PC-9 (cell line): ENCODE results near the gene SCRN2. TPM values are rescaled to one million over a fixed set of nuclear protein-coding genes. Genes with fewer than 3 reads are reported as not detected.

ENCODE experiments used
- BruUV-seq: library from RNA; stranded (reverse); fragments of 400-500 nt; replicated peaks from 2 replicates; lab custom pipeline; 2021; lab: Mats Ljungman, UMichigan
- CTCF ChIA-PET: fragments of 300-600 bp; sonication (Branson Sonifier 250); formaldehyde crosslinking; loops from one replicate; lab custom pipeline; 2022; ENCODE audit warnings: antibody characterized with exemption; lab: Charles Lee
- POLR2A ChIA-PET: fragments of 300-600 bp; sonication (Branson Sonifier 250); formaldehyde crosslinking; loops from one replicate; lab custom pipeline; 2022; ENCODE audit warnings: antibody characterized with exemption; ENCODE audit not compliant: unreplicated experiment; lab: Charles Lee
- DNase-seq, 2 experiments: peaks; one replicate each; pipeline versions ENCODE4 v3.0.0 to v3.0.0-alpha.2; 2015 to 2022; ENCODE audit warnings: mixed read lengths in 1 of 2
- H2AFZ ChIP-seq: fragments of 200-600 bp; sonication (generic); 2 replicates; pipeline ENCODE4 v1.8.1; 2017; ENCODE audit warnings: antibody characterized with exemption
- H3F3A ChIP-seq: fragments of 200-600 bp; sonication (generic); 2 replicates; pipeline ENCODE4 v1.8.1; 2017; ENCODE audit warnings: antibody characterized with exemption, mild to moderate bottlenecking, low read depth; ENCODE audit not compliant: insufficient read depth
- H3K27ac ChIP-seq: fragments of 200-600 bp; sonication (generic); 2 replicates; pipeline ENCODE4 v1.6.1; 2016; ENCODE audit warnings: mixed run types
- H3K27me3 ChIP-seq: fragments of 200-600 bp; sonication (generic); 2 replicates; pipeline ENCODE4 v1.6.1; 2016; ENCODE audit warnings: low read depth, mixed run types; ENCODE audit not compliant: insufficient read depth
- H3K36me3 ChIP-seq: fragments of 200-600 bp; sonication (generic); 2 replicates; pipeline ENCODE4 v1.6.1; 2016; ENCODE audit warnings: low read depth, mixed run types
- H3K4me1 ChIP-seq: fragments of 200-600 bp; sonication (generic); replicated peaks from 2 replicates; pipeline ENCODE4 v1.6.1; 2016; ENCODE audit warnings: mixed run types; ENCODE audit not compliant: insufficient read depth
- H3K4me2 ChIP-seq: fragments of 200-600 bp; sonication (generic); 2 replicates; pipeline ENCODE4 v1.6.1; 2017; ENCODE audit warnings: mixed run types
- H3K4me3 ChIP-seq: fragments of 200-600 bp; sonication (generic); 2 replicates; pipeline ENCODE4 v1.6.1; 2016; ENCODE audit warnings: mixed run types
- H3K79me2 ChIP-seq: fragments of 200-600 bp; sonication (generic); 2 replicates; pipeline ENCODE4 v1.6.1; 2017; ENCODE audit warnings: low read depth, mixed run types
- H3K9me2 ChIP-seq: fragments of 200-600 bp; sonication (generic); 2 replicates; pipeline ENCODE4 v1.8.1; 2017; ENCODE audit warnings: mild to moderate bottlenecking; ENCODE audit not compliant: insufficient read depth
- H3K9me3 ChIP-seq: fragments of 200-600 bp; sonication (generic); 2 replicates; pipeline ENCODE4 v1.8.1; 2016; ENCODE audit warnings: low read depth; ENCODE audit not compliant: insufficient read depth
- H4K20me1 ChIP-seq: fragments of 200-600 bp; sonication (generic); 2 replicates; pipeline ENCODE4 v1.8.1; 2017; ENCODE audit not compliant: insufficient read depth
- EZH2 ChIP-seq: fragments of 200-600 bp; sonication (generic); IDR thresholded peaks from 2 replicates; pipeline ENCODE4 v1.8.0; 2017; ENCODE audit warnings: antibody characterized with exemption, low read depth
- intact Hi-C: fragments of 100-400 bp; cut with micrococcal nuclease; formaldehyde crosslinking; loops from one replicate; pipeline ENCODE4 v1.10.0; 2022; ENCODE audit not compliant: unreplicated experiment
- total RNA-seq: library from RNA; stranded (reverse); gene quantifications from 2 replicates; pipeline ENCODE4 v1.2.3, GENCODE V29; 2021
- TF ChIP-seq, protein P1 (sequence below): fragments of 200-600 bp; sonication (generic); conservative IDR thresholded peaks from 2 replicates; pipeline ENCODE4 v1.6.1; 2017; ENCODE audit warnings: mixed run types, antibody characterized with exemption, mild to moderate bottlenecking, moderate library complexity

SCRN2 gene
- total RNA-seq, 1 experiment from 2014 or later = 31.7 TPM

DNA sequence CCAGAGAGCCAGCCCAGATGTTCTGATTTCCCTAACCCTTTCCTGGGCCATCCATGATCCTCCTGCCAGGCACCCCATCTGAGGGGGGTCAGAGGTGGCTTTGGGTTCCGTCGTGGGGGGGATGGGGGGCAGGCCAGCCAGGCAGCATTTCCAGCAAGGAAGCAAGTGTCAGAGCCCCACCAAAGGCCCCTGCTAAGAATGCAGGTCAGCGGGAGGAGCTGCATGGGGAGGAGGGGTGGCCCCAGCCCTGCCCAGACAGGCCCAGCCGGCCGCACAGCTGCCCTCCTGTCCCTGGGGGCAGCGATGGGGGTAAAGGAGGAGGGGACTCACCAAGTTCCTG lies 2.3 kb upstream of the SCRN2 start:
- H3K4me1 ChIP-seq = peaks cover 79% of the 10 kb centered on the region
- intact Hi-C loops = loop anchor here (1.0 kb wide), 2 partner anchors 41 to 175 kb away; no protein-coding TSS in a partner anchor

DNA sequence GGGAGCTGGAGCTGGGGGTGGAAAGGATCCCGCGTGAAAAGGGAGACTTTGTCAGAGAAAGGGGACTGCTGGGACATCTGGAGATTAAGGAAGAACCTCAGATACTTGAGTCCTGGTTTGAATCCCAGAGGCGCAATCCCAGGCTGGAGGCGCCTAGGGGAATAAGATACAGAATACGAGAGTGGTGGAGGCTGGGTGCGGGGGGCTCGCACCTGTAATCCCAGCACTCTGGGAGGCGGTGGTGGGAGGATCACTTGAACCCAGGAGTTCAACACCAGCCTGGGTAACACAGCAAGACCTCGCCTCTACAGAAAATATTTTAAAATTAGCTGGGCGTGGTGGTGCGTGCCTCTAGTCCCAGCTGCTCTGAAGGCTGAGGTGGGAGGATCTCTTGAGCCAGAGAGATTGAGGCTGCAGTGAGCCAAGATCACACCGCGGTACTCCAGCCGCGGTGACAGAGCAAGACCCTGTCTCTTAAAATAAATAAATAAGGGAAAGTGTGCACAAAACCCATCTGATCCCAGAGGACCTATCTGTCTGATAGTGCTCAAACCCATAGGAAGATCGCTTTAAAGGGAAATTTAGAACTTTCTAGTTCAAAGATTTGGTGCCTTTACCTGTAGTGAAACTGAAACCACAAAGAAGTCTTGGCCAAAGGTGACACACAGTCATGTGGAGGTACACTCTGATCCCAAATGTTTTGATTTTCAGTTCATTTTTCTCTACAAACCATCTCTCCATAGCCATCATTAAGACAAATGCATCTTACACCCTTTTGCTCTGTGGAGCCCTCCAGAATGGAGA lies 617 bp upstream of the SCRN2 start:
- peaks cover 5% of the 10 kb centered on the region; the same call in 1 of the 2 replicates for H3K36me3 ChIP-seq
- CTCF ChIA-PET = interaction anchor here (0.9 to 1.9 kb wide), 6 partner anchors 10 to 177 kb away, joined by 3 to 11 read pairs (median 4); partner anchors contain the start of genes LRRC46, MRPL10 and SP2
- H3K9me2 ChIP-seq = no peaks in the 10 kb centered on the region
- peak overlapping the region; percentile 99 for H3K4me2 ChIP-seq
- peaks cover 65% of the 10 kb centered on the region for H3K4me1 ChIP-seq
- no peak for TF ChIP-seq EZH2
- TF ChIP-seq, protein P1, sequence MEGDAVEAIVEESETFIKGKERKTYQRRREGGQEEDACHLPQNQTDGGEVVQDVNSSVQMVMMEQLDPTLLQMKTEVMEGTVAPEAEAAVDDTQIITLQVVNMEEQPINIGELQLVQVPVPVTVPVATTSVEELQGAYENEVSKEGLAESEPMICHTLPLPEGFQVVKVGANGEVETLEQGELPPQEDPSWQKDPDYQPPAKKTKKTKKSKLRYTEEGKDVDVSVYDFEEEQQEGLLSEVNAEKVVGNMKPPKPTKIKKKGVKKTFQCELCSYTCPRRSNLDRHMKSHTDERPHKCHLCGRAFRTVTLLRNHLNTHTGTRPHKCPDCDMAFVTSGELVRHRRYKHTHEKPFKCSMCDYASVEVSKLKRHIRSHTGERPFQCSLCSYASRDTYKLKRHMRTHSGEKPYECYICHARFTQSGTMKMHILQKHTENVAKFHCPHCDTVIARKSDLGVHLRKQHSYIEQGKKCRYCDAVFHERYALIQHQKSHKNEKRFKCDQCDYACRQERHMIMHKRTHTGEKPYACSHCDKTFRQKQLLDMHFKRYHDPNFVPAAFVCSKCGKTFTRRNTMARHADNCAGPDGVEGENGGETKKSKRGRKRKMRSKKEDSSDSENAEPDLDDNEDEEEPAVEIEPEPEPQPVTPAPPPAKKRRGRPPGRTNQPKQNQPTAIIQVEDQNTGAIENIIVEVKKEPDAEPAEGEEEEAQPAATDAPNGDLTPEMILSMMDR = peak; percentile 30; the same call in 1 of the 2 replicates
- no peak for DNase-seq
- H3F3A ChIP-seq = peaks cover 48% of the 10 kb centered on the region
- POLR2A ChIA-PET = interaction anchor here (0.6 to 0.8 kb wide), 3 partner anchors 8 to 54 kb away, joined by 3 read pairs; no protein-coding TSS in a partner anchor
- H3K79me2 ChIP-seq = peaks cover 38% of the 10 kb centered on the region
- no peaks in the 10 kb centered on the region for H4K20me1 ChIP-seq
- intact Hi-C loops = loop anchor here (1.0 to 2.0 kb wide), 3 partner anchors 49 to 129 kb away; partner anchors contain the start of gene CDK5RAP3
- H3K9me3 ChIP-seq = no peaks in the 10 kb centered on the region
- peak overlapping the region; percentile 85; the same call in 1 of the 2 replicates for H3K4me3 ChIP-seq
- H3K27me3 ChIP-seq = no peaks in the 10 kb centered on the region
- no TSS peak for BruUV-seq
- H2AFZ ChIP-seq = peak overlapping the region; percentile 37; the same call in 1 of the 2 replicates
- H3K27ac ChIP-seq = peak overlapping the region; percentile 23; the same call in 1 of the 2 replicates

More for the DNA sequence above, 2.3 kb upstream of the SCRN2 start:
- no TSS peak for BruUV-seq
- DNase-seq = peak in 1 of 2 experiments; percentile 34
- TF ChIP-seq EZH2 = no peak
- TF ChIP-seq, protein P1 = 0 out of 2 replicates have a peak, but pooled peaks have one; percentile 13
- Histone ChIP-seq H3K27me3 (no peaks in the 10 kb centered on the region), H3F3A (peaks cover 48% of the 10 kb centered on the region), H4K20me1 (no peaks in the 10 kb centered on the region), H2AFZ (no peak overlapping the region), H3K4me3 (no peak overlapping the region), H3K27ac (peak overlapping the region; percentile 40), H3K36me3 (peaks cover 10% of the 10 kb centered on the region; the same call in 1 of the 2 replicates), H3K79me2 (peaks cover 55% of the 10 kb centered on the region), H3K9me3 (no peaks in the 10 kb centered on the region), H3K9me2 (no peaks in the 10 kb centered on the region), H3K4me2 (peak overlapping the region; percentile 30)
- ChIA-PET POLR2A (interaction anchor here (0.5 to 0.6 kb wide), 2 partner anchors 39 to 42 kb away, joined by 3 read pairs; no protein-coding TSS in a partner anchor), CTCF (interaction anchor here (1.3 to 3.0 kb wide), 5 partner anchors 41 to 103 kb away, joined by 3 to 20 read pairs (median 6); no protein-coding TSS in a partner anchor)

DNA sequence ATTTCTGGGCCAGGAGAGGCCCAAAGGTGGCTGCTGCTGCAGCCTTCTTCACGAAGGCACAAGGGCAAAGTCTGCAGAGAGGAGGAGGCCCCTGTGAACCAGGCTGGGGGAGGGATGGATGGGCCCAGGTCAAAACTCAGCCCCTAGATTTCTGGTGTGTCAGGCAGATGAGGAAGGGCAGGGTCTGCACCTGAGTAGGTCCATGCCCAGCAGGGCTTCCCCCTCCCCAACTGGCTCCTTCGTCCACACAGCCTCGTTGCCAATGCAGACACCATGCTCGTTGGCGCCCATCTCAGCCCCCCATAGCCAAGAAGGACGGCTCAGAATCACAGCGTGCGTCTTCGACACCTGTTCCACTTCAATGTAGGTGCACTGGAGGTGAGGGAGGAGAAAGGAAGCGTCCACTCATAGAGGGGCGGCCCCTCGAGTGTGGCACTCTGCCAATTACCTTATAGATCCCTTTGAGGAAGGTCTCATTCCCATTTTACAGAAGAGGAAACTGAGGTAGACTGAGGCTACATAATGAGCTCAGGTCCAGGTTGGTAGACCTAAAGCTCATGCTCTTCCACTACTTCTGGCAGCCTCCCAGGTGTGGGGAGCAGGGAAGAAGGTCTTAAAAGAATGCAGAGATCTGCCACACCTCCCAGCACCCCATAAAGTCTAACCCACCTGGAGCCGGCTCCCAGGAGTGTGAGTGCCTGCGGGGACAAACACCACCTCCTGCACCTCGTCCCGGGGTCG lies 902 bp downstream of the SCRN2 start:
- Histone ChIP-seq H3K36me3 (no peaks in the 10 kb centered on the region), H3K4me3 (peak overlapping the region; percentile 85), H3K27me3 (no peaks in the 10 kb centered on the region), H4K20me1 (no peaks in the 10 kb centered on the region), H3K9me3 (no peaks in the 10 kb centered on the region), H3K27ac (no peak overlapping the region), H3K4me1 (peaks cover 52% of the 10 kb centered on the region), H3K79me2 (peaks cover 23% of the 10 kb centered on the region), H3K4me2 (peak overlapping the region; percentile 99), H3K9me2 (no peaks in the 10 kb centered on the region), H3F3A (peaks cover 34% of the 10 kb centered on the region), H2AFZ (peak overlapping the region; percentile 99)
- intact Hi-C loops = loop anchor here (2.0 kb wide), 1 partner anchor 131 kb away; the partner anchor contains the start of gene CDK5RAP3
- no peak for DNase-seq
- CTCF ChIA-PET = interaction anchor here (0.8 to 1.9 kb wide), 3 partner anchors 49 to 131 kb away, joined by 3 to 11 read pairs (median 4); partner anchors contain the start of gene CDK5RAP3
- BruUV-seq = TSS peak; percentile 33
- POLR2A ChIA-PET = interaction anchor here (0.6 to 0.7 kb wide), 3 partner anchors 28 to 216 kb away, joined by 4 to 6 read pairs (median 5); no protein-coding TSS in a partner anchor
- TF ChIP-seq, protein P1 = no peak
- TF ChIP-seq EZH2 = no peak
